Colon (tissue), 2 donors: ENCODE measurements around the gene FHIT.
A peak's percentile ranks its signal among the peaks of the same experiment; 100 is the strongest.
"Not testable (repeated sequence)": the region's sequence is repeated elsewhere in the genome, so short reads cannot be mapped to it uniquely, and the experiment has no call there.

Source experiments
- FAIRE-seq: peaks from 2 replicates; lab custom pipeline; 2012; peaks lifted over from hg19 to GRCh38; lab: Jason Lieb, UNC
- donor health status: control.
- donor health status: control.

Gene FHIT

DNA sequence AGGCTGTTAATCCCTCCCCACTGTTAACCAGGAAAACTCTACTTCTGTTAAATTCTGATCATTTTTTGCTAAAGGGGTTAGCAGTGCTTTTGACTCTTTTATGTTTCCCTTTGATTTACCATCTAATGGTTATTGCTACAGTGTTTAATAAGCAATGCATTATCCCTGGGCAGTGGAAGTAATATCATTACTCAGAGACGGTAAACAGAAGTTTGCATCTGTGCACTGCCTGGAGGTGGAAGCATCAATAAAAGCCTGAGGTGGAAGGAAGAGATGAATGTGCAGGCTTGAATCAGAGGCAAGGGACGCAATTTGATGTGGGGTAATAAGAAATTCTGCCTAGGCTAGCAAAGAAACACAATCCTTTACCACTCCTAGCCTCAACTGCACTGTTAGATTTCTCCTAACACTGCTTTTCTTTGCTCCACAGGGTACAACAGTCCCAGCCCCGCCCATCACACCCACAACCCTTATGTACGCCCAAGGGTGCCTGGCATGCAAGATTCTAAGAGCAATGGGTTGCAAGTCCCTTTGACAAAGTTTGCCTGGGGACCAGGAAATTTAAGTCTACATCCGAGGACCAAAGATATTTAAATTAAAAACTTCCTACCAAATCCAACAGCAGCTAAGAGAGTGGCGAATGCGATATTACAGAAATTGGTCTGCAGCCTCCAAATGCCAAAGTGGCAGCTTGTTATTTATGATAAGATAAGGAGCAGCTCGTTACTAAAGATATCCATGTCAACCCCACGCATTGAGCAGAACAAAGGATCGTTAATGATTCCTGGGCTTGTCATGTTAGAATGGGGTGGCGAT lies 261.4 kb downstream of the FHIT start:
- no peak for FAIRE-seq

- FAIRE-seq, result not testable (repeated sequence)
Observed at GRCh38 chr3:60987191-60987590, 264.1 kb downstream of the FHIT start.

DNA sequence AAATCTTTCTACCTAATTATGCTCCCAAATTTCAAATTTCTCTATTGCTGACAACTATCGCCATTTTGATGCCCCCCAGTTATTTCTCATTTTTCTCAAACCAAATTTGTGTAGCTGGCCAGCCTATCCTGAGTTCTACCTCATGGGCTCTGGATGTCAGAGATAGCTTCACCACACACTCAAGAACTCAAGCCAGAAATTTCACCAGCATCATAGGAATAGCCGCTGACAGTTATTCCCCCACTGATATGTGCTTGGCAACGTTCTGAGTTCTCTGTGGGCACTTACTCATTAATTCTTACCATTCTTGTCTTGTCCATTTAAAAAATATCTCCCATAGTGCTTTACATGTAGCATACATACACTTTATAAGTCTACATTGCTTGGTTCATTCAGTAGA lies 264.7 kb downstream of the FHIT start:
- FAIRE-seq, result no peak

DNA sequence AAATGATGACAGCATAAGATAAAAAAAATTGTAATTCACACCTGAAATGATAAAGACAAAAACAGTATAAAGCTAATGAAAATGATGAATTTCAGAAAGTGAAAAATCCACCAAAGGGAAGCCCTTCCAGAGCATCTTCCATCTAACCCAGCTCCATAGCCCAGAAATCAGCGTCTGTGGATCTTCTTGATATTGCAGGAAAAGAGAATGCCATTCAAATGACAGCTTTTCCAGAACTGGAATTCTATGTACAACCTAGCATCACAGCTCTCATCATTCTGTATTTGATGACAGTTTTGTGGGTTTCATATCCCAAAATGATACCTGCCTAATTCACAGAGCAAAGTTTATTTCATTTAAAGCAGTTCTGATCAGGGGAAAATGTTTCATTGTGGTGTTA lies 267.3 kb downstream of the FHIT start:
- no peak for FAIRE-seq

DNA sequence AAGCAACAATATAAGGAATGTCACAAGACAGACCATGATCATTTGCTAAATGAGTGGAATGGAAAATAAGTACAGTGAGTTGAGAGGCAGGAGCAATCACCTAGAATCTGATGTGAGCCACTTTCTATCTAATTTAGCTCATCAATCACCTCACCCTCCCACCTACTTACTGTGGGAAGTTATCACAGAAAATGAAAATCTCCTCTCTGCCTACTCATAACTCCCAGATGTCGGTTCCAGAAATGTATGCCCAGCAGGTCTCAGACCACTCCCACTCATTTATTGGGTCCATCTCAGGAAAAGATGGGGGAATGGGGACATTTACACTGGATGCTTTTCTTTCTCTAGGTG lies 270.9 kb downstream of the FHIT start:
- no peak for FAIRE-seq

DNA sequence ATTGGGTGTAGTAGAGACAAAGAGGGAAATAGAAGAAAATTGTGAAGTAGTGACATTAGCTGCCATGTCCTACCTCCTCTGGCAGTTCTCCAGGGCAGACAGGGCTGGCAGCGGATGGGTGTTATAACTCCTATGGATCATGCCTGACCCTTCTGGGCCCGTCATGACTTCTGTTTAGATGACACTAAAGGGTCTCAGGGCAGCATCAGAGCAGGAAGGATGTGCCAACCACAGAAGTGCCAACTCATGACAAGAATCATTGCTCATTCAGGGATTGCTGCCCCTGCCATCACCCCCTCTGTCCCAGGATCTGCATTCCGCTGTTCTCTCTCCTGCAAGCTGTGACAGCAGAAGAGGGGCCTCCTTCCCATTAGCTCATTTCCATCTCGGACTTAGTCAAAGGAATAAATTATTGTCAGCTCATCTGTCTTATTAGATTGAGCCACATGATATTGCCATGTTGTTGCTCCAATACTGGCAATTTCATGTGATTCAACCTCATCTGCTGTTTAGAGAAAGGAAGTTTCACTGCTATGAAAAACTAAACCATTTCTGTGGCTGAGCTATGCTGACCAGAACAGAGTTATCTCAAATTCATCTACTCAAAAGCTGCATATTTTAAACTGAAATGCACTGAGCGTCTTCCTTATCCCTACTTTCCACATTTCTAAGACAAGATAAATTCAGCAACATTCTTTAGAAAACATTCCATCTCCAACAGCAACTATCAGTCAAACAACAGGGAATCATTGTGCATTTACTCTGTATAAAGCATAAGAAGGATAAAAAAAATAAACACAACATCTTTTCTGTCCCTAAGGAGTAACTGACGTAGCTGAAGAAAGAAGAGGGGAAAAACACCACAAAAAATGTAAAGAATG lies 271.6 kb downstream of the FHIT start:
- FAIRE-seq, result no peak

DNA sequence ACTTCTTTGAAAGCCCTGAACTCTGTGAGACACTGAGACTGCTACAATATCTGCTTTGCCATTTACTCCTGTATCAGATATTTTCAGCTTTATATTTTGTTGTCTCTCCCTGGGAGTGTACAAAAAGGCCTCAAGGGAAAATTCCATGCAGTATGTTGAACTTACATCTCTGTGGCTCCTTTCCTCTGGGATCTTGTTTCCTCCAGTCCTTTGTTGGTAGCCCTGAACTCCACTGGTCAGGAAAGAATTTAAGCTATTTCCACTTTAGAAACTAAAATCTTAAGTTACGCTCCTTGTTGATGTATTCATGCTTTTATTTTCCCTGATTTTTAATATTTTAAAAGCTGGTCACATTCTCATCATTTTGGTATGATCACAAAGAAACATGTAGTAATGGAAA lies 277.9 kb downstream of the FHIT start:
- no peak for FAIRE-seq

- no peak for FAIRE-seq
Observed at GRCh38 chr3:60972599-60972998, 278.7 kb downstream of the FHIT start.

DNA sequence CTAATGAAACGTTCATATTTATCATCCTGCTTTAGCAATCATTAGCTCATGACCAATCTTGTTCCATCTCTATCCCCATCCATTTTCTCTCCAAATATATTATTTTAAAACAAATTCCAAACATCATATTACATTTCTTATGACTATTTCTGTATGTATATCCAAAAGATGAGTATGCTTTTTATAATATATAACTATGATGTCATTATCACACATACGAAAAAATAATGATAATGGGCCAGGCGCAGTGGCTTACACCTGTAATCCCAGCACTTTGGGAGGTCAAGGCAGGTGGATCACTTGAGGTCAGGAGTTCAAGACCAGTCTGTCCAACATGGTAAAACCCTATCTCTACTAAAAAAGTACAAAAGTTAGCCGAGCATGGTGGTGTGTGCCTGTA lies 280.4 kb downstream of the FHIT start:
- FAIRE-seq, result peak; percentile 51

GRCh38 chr3:60967141-60967540 lies 284.1 kb downstream of the FHIT start:
- FAIRE-seq, result no peak

DNA sequence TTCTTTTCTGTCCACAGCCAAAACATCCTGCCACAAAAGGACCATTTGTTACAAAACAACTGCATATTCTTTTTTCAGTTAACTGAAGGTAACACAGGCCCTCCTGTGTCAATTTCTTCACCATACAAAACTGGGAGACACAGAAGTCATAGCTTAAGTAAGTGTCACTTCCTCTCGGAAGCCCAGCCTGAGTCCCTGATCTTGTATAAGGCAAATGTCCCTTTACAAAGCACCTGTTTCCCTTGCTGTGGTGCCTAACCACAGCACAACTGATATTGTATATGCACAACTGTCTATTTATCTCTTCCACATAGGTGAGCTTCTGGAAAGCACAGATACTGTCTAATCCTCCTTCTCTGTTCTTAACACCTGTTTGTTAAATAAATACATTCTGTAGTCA lies 293.7 kb downstream of the FHIT start:
- FAIRE-seq, result no peak

- no peak for FAIRE-seq
Observed at GRCh38 chr3:60956729-60957128, 294.5 kb downstream of the FHIT start.

DNA sequence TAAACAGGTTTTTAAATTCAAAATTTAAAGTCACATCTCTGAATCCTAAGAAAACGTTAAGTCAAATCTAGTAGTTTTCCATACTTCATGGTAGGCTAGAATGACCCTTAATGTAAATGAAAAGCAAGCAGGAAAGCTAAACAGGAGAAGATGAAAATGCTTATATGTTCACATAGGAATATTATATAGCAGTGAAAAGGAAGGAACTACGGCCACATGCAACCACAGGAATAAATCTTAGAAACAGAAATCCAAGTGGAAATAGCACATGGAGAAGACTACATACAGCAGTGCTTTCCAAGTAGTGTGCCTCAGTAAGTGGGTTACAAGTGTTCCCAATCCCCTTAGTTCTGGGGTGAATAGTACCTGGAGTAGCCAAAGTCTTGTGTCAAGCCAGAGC lies 296.2 kb downstream of the FHIT start:
- no peak for FAIRE-seq

- FAIRE-seq, result no peak
Observed at GRCh38 chr3:60954048-60954447, 297.2 kb downstream of the FHIT start.

DNA sequence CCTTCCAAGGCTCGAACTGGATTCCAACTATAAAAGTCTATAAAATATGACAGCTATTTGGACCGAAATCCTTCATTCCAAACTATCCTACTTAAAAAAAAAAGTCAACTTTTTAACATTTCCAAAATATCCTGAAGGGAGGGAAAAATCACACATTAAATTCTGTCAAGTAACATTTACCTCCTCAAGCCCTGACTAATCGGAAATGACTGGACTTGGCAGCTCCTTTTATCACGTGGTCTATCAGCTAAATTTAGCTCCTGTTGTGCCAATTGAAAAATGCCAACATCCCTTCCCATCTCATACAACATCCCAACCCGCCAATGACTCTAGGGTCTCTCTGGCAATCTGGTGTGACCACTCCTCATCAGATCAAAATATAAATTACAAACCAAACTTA lies 297.9 kb downstream of the FHIT start:
- FAIRE-seq, result no peak

- no peak for FAIRE-seq
Observed at GRCh38 chr3:60952055-60952454, 299.2 kb downstream of the FHIT start.

DNA sequence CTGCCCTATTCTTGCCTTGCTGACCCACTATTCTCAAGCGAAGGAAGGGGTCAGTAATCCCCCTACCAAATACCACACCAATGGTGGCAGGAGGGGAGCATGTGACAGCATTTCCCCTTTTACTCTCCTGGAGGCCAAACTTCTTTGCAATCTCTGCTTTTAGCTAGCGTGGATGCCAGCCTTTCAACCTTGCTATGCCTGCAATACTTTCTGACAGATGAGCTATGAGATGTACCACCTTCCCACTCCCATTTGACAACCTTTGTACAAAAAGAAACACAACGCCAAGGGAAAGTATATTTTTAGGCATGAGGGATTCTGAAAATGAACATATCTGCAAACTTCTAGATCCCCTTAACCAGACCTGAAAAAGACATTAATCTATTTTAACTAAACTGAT lies 302.1 kb downstream of the FHIT start:
- FAIRE-seq, result no peak

GRCh38 chr3:60948488-60948887 lies 302.8 kb downstream of the FHIT start:
- no peak for FAIRE-seq

DNA sequence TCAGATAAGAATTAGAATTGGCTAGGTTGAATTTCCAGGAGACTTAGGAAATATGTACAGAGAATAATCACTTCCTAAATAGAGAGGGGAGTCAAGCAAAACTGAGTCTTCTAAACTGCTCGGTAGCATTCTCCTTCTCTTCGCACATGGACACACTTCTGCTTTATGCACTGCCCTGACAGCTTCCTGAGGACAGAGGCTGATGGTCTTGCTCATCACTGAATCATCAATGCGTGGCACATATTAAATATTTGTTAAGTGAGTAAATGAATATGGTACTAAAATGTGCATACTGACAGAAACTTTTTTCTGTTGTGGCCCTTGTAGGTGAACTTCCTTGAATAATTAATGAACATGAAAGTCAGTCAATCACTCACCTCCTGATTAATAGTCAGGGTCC lies 315.5 kb downstream of the FHIT start:
- FAIRE-seq, result no peak

DNA sequence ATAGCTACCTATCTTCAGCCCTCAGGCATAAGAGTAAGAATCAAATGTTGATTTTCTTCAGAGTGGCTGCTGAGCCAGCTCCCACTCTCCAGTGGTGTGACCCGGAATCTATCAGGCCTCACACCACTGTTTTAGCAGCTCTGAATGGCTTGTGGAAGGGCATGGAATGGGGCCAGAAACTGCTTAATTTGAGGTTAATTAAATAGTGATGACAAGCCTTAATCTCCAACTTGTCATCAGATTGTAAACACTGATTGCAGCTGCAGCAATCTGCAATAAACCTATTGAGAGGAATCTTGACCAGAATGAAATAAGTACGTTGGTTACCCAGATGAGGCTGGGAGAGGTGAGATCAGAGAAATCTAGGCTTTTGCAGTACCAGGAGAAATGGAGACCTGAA lies 317.4 kb downstream of the FHIT start:
- no peak for FAIRE-seq

DNA sequence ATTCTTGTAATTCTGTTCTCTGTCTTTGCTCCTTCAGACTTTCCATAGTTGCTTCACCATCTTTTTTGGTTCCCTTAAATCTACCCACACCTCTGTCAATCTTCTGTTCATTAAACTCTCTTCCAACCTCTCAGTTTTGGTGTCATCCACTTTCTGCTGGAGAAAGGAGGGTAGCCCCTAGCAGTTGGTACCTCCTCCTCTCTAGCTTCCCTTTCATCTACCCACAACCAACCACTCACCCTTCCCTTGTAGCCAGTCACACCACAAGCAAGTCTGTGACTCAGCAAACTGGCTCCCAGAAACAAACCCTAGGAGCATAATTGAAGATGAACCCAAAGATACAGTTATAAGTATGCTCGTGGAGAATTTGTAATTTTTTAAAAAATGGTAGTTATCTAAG lies 318.6 kb downstream of the FHIT start:
- no peak for FAIRE-seq

- FAIRE-seq, result no peak
Observed at GRCh38 chr3:60932170-60932569, 319.1 kb downstream of the FHIT start.

DNA sequence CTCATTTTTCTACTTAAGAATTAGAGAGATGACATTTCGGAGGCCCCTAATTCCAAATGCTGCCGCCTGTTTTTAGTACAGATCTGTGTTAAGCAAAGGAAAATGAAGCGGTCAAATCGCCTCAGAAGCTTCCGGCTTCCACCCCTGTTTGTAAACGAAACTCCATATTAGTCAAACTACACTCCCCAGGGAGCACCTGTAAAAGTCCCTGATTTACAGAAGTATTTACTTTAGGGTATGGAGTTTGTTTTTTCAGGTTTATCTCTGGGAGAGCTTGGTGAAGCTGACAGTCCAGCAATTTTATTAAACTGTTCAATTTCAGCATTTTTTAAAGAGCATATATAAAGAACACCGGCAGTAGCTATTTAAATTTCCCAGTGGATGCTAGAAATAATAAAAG lies 319.8 kb downstream of the FHIT start:
- no peak for FAIRE-seq

GRCh38 chr3:60920519-60920918 lies 330.7 kb downstream of the FHIT start:
- FAIRE-seq, result no peak
